GM19452 (cell line): ENCODE measurements around the gene HEXIM2.

Source experiments
- ATAC-seq: cut with Tn5 transposase; IDR thresholded peaks from one replicate; pipeline ENCODE4 v1.9.1; 2021; ENCODE audit not compliant: unreplicated experiment

The HEXIM2 gene

GRCh38 chr17:45143767-45144198 is 17.9 kb upstream of the HEXIM2 start:
- ATAC-seq: no peak

- ATAC-seq: no peak
Observed at GRCh38 chr17:45144199-45145034, 17.3 kb upstream of the HEXIM2 start.

DNA sequence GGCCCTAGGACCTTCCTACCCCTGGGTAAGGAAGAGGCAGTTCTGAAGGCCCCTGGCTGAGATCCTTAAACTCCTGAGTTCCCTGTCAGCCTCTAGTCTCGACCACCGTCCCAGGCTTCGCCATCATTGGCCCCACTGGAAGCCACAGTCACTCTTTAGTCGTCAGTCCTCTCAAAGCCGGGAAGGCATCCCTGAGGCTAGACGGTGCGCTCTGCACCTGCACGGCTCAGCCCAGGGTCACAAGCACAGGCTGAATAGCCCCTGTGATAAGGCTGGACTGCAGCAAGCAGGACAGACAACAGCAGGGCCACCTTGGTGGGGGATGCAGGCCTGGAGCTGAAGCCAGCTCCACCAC is 16.7 kb upstream of the HEXIM2 start:
- no peak for ATAC-seq

GRCh38 chr17:45146166-45146565 is 15.5 kb upstream of the HEXIM2 start:
- ATAC-seq: no peak

GRCh38 chr17:45146592-45146889 is 15.1 kb upstream of the HEXIM2 start:
- no peak for ATAC-seq

DNA sequence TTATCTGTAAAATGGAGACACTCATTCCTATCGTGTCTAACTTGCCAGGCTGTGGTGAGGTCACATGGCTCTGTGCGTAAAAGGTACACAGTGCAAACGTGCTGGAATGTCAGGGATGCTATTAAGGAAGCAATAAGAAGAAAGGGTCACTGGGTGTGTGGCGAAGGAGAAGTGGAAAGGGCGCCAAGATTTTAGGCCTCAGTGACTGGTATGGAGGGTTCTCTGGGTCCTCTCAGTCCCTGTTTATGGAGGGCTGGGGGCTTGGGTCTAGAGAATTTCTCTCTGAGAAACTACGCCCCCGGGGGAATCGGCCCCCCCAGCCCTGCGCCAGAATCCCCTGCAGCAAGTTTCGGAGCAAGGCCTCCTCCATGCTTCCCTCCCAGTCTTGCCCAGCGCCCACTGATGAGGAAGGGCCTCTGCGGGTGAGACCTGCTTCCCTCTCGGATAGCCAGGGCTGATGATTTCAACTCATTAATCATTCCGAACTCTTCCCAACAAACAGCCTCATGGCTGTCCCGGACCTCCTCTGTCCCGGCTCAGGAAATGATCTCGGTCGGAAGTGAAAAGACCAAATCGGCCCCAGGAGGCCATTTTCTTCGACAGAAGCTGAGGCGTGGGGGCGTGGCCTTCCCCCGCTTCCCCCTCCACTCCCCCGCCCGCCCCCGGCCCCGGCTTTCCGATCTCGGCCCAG is 14.6 kb upstream of the HEXIM2 start:
- no peak for ATAC-seq

DNA sequence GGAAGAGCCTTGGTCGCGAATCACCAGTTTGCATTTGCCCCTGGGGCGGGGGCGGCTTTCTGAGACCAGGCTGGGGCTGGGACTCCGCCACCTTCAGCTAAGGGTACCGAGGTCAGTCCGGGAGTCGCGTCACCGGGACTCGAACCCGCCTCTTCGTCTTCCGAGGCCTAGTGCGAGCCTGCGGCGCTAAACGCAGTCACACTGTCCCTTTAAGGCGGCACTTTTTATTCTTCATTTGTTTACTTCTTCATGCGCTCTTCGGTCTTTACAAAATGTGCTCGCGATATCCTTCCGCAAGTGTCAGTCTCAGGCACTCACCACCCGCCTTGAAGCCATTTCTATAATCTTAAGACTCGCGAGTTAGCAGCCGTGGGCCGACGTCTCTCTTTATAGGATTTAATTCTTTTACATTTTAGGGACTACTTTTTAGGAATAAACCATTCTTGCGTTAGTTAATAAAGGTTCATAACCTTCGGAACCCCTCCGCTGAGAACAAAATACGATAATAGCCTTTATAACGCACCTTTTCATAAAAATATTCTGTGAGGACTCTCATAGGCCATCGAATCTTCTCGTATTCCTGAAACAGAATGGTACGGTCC is 14.0 kb upstream of the HEXIM2 start:
- no peak for ATAC-seq

DNA sequence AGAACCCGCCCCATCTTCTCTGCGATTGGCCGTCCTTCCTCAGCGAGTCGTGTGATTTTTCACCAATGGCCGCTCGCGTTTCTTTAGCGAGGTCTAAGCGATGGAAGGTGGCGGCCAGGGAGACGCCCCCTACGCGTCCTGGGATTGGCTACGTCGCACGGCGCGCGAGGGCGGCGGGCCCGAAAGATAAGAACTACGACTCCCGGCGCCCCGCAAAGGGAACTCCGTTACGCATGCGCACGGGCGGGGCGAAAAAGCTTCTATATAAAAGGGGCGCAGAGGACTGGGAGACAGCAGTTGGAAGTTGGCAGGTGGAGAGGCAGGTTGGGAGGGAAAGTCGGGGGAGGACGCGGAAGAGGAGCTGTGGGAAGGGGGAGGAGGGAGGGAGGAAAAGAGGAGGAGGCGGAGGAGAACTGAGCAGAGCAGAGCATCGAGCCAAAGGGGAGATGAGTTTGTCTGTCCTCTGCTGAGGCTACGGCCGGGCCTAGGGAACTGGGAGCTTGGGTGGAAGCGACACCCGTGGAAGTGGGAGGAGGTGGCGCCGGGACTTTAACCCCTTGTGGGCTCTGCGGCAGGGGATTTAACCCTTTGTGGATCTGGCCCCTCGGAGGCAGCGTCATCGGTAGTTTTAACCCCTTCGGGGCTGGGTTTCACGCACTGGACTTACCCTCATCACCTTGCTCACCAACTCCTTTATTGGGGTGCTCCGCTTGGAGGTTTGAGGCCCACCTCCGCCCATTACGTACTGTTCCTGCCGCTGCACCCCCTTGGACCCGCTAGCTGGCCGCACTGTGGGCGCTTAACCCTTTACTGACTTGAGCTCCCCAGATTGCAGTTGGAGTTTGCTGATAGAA is 13.3 kb upstream of the HEXIM2 start, which contains the start of gene HEXIM1:
Gene HEXIM1 (plus strand): TSS at position 293 of the 854 bp plus-strand sequence. CDS start 716 bp downstream, outside the sequence.
- peak; percentile 62 for ATAC-seq

DNA sequence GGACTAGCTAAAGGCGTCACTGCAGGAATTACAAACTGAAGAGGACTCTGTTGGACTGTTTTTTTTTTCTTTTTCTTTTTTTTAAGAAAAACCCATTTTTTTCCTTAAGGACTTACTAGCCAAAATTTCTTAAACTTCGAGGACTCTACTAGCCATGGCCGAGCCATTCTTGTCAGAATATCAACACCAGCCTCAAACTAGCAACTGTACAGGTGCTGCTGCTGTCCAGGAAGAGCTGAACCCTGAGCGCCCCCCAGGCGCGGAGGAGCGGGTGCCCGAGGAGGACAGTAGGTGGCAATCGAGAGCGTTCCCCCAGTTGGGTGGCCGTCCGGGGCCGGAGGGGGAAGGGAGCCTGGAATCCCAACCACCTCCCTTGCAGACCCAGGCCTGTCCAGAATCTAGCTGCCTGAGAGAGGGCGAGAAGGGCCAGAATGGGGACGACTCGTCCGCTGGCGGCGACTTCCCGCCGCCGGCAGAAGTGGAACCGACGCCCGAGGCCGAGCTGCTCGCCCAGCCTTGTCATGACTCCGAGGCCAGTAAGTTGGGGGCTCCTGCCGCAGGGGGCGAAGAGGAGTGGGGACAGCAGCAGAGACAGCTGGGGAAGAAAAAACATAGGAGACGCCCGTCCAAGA is 12.5 kb upstream of the HEXIM2 start:
- no peak for ATAC-seq

GRCh38 chr17:45149669-45150664 is 11.7 kb upstream of the HEXIM2 start:
- no peak for ATAC-seq

GRCh38 chr17:45150911-45151809 is 10.5 kb upstream of the HEXIM2 start:
- ATAC-seq: no peak

GRCh38 chr17:45155029-45155428 is 6.6 kb upstream of the HEXIM2 start:
- no peak for ATAC-seq

- ATAC-seq: no peak
Observed at GRCh38 chr17:45155483-45155882, 6.2 kb upstream of the HEXIM2 start.

GRCh38 chr17:45156242-45156641 is 5.4 kb upstream of the HEXIM2 start:
- no peak for ATAC-seq

- peak; percentile 15 for ATAC-seq
Observed at GRCh38 chr17:45160447-45161287, 1.0 kb upstream of the HEXIM2 start.

DNA sequence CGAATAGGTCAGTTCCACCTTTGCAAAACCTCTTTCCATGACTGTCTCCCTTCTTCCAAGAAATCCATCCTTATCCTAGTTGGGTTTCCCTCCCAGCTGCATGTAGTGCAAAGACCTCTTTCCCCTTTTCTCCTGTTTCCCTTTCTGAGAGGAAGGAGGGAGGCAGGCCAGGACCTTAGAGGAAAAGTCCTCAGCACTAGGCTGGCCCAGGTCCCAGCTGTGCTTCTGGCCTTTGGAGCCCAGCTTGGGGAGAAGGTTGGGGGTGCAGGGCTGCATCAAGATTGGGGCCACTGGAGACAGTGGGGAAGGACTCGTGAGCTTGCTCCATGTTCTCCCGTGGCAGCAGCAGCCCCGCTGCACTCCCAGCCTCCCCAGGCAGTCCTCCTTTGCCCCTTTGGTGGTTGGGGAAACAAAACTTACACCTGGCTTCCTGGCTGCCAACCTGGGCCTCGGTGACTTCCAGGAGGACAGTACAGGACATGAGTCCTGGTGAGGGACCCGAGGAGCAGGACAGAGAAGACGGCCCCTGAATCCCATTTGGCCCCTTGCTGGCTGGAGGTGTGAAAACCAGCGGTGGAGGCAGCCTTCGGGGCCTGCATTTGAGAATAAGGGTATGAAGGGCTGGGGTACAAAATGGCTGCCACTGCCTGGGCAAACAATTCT is 481 bp downstream of the HEXIM2 start:
- ATAC-seq: no peak

DNA sequence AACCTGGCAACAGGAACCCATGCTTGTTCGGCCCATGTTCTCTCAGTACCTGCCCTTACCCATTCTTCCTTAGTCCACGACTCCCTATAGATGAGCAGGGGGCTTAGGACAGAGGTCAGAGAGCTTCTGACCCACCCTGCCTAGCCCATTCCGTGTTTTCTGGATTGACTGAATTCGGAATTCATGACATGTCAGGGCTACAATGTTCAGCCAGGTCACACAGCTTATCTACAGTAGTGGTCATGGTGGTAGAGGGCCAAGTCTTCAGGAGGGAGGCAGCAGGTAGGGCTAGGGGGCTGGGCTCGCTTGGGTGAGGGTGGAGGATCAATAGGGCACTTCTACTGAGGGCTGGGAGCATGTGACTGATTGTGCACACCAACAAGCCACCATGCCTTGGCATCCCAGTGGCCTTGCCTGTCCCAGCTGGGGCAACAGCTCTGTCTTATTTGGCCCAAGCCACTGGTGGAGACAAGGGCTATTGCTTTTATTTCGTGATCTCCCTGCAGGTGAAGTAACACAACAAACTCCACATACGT is 3.1 kb downstream of the HEXIM2 start:
- ATAC-seq: no peak
